GM18519 (cell line): Measurements from ENCODE around the gene HDAC11.
"Not testable (repeated sequence)": the region's sequence is repeated elsewhere in the genome, so short reads cannot be mapped to it uniquely, and the experiment has no call there.

Experiments used
- ATAC-seq: cut with Tn5 transposase; IDR thresholded peaks from one replicate; pipeline ENCODE4 v1.9.1; 2021; ENCODE audit warnings: mild to moderate bottlenecking, moderate library complexity; ENCODE audit not compliant: unreplicated experiment, low FRiP score

The HDAC11 gene

DNA sequence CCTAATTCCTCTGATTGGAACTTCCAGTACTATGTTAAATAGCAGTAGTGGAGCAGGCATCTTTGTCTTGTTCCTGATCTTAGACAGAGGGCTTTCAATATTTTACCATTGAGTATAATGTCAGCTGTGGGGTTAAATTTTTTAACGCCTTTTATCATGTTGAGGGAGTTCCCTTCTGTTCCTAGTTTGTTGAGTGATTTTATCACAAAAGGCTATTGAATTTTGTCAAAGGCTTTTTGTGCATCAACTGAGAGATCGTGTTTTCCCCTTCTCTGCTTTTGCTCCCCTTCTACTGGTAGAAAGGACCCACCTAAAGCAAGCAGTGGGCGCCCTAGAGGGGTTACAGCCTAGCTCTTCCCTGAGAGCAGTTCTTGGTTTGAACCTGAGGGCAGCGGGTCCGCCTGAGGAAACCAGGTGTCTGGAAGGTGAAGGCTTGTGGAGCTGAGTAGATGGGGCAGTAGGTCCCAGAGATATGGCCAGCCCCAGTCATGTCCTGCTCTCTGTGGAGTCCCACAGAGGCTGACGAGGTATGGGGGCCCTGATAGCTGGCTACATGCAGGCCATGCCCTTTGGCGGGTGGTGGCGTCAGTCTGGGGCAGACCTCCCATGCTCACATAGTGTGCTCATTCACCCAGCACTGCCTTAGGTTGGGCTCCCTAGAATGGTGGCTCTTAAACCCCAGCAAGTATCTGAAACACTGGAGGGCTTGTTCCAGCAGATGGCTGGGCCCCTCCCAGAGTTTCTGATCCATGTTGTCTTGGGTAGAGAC is 11.3 kb downstream of the HDAC11 start:
- no peak for ATAC-seq

DNA sequence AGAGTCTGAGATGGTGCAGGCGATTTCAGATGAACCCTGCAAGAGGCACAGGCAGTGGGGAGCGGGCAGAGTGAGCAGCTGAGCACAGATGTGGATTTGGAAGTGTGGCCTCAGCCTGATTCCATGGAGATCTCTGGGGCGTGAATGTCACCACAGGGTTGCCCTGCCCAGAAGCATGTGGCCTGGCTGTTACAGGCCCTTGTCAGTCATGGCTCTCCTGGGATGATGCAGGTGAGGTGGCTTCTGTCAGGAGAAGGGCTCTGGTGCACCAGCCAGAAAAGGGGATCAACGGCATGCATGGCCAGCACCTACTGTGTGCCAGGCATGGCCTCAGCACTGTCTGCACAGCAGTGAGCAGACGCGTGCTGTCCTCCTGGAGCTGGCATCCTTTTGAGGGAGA is 11.9 kb downstream of the HDAC11 start:
- no peak for ATAC-seq

DNA sequence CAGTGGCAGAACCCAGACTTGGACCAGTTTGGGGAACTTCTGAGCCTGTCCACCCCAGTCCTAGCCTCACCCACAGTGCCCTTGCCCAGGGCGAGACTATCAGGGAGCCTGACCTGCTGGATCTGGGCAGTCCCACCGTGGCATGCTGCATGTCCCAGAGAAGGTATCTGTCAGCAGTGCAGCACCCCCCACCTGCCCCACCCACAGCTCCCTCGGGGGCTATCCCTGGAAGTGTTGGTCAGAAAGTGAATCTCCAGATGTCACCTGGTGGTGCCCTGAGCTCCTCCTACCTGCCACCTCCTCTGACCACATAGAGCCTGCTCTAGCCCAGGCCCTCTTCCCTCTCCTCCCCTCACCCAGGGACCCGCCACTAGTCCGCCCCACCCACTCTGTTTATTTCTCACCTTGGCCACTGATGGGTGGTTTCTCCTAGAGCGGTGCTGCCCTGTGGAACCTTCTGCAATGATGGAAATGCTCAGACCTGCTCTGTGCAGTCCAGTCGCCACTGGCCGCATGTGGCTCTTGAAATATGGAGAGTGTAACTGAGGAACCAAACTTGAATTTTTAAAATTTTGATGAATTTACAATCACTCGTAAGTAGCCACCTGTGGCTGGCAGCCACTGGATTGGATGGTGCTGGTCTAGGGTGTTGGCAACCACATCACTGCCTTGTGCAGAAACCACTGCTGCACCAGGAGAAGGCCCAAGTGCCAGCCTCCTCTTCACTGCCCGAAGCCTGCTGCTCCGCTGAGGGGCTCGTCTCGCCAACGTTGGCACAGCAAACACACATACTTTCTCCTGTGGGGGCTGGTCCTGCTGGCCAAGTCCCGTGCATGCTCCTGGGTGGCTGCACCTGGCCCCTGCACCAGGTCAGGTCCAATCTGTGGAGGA is 13.1 kb downstream of the HDAC11 start:
- ATAC-seq = no peak

DNA sequence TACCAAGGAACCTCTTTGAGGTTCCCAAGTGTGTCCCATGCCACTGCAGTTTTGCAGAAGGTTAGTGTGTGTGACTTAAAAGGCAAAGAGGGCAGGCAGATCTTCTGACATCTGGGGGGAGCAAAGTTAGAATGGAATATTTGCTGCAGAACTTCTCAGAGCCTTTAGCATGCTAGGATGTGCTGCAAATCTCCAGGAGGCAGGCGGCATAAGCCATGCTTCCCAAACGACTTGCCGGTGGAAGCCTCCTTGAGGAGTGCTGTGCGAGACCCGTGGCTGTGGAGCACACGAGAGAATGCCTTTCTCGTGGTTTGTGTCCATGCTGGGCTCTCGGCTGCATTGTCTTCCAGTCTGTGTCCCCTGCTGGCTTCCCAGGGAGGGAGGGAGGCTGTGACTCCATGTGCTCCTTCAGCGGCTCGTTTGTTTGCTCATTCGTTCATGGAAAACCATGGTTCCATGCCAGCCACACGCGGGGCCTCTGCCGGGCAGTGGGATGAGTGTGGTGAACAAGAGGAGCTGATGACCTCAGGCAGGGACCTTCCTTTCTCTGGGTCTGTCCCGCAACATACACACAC is 13.8 kb downstream of the HDAC11 start:
- no peak for ATAC-seq

DNA sequence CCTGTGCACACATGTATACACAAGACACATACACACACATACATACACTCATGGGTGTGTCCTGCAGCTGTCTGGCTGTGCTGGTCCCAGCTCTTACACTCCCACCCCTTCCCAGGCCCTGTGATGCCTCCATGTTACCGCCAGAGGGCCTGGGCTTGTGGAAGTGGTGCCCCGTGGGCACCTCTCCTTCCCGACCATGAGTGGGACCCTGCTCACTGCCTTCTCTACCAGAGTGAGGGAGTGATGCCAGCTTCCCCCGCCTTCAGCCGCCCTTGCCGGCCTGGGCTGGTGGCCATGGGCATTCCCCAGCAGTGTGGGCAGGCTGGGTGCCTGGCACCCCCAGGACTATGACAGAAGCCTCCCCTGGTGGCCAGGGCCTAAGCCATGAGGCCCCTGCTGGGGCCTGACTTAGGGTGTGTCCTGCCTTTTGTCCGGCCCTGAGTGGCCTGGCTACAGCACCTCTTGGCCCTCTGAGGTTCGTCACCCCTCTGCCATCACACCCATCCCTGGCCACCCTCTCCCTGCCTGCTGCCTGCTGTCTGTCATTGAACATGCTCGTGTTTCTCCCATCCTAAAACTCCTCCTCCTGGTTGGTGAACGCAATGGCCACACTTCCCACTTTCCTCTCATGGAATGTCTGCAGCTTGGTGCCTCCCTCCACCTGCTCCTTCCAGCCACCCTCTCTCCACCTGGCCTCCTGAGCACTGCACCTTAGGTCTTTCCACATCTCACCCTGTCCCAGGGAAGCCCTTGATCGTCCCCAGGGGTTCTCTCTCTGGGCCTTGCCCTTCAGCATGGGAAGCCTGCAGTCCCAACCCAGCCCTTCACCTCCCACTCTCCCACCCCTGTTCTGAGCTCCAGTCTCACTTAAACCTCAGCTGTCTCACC is 14.6 kb downstream of the HDAC11 start:
- ATAC-seq = no peak

DNA sequence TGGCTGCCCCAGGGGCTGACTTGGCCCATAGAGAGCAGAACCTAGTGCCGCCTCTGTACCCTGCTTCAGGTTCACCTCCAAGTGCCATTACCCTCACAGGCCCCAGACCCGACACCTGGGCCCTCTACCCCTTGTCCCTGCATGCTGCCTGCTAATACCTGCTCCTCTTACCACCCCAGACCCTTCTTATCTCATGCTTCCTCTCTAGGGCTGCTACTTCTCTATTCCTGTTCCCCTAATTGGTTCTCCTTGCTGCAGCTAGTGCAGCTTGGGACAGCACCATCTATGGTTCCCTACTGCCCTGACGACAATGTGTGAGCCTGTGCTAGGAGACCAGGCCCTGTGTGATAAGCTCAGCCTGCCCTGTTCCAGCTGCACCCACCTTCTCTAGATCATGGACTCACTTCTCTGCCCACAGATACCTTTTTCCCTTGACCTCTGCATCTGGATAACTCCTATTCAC is 15.3 kb downstream of the HDAC11 start:
- no peak for ATAC-seq

DNA sequence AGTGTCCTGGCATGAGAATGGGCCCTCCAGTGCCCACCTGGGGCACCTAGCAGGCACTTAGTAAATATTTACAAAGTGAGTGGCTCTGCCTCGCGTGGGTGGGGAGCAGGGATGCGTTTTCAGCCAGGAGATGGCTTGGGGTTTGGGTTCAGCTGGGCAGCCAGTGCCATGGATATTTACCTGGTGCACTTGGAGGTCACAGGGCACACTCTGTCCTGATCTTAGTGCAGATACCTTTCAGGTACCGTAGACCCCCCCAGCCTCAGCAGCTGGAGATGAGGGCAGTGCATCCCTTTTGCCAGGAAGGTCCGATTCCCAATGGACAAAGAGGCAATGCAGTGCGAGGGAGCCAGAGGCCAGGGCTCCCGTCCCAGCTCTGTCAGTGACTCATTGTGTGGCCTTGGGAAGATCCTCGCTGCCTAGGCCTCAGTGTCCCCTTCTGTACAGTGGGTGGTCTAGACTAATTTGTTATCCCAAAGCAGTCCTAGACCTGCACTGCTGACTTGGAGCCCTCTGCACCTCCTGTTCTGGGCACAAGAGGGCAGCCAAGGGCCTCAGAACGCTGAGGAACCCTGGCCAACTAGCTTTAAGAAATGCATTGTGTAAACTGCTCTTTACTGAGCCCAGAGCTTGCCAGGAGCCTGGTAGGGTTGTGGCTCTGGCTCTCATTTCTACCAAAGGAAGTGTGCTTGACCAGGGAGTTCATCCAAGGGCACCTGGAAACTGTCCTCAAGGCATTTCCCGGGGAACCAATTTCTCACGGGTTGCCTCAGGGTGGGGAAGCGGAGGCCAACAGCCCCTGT is 16.0 kb downstream of the HDAC11 start:
- ATAC-seq = peak; percentile 71

DNA sequence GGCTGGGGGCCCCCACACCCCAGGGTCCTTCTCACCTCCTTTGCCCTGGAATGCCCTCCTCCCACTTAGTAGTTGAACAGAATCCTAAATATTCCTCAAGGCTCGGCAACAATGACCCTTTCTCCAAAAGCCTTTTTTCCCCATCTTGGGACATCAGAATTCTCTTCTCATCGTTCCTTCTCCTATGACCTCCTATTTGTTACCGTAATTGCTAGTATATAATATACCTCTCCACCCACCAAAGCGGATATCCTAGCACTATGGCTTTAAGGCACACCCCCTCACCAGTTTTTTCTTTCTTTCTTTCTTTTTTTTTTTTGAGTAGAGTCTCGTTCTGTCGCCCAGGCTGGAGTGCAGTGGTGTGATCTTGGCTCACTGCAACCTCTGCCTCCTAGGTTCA is 16.8 kb downstream of the HDAC11 start:
- no peak for ATAC-seq

DNA sequence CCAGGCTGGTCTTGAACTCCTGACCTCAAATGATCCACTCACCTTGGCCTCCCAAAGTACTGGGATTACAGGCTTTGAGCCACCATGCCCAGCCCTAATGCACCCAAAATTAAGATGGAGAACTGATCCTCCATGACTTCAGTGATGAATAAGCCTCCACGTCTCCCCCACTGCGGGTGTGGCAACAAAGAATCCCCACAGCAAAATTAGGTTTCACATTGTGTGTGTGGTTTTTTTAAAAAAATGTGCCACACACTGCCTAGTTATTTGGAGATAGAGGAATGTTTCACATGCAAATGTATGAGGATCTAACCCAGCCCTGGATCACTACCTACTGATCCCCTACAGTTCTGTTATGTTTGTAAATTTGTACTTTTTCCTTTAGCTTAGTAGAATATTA is 17.3 kb downstream of the HDAC11 start:
- no peak for ATAC-seq

DNA sequence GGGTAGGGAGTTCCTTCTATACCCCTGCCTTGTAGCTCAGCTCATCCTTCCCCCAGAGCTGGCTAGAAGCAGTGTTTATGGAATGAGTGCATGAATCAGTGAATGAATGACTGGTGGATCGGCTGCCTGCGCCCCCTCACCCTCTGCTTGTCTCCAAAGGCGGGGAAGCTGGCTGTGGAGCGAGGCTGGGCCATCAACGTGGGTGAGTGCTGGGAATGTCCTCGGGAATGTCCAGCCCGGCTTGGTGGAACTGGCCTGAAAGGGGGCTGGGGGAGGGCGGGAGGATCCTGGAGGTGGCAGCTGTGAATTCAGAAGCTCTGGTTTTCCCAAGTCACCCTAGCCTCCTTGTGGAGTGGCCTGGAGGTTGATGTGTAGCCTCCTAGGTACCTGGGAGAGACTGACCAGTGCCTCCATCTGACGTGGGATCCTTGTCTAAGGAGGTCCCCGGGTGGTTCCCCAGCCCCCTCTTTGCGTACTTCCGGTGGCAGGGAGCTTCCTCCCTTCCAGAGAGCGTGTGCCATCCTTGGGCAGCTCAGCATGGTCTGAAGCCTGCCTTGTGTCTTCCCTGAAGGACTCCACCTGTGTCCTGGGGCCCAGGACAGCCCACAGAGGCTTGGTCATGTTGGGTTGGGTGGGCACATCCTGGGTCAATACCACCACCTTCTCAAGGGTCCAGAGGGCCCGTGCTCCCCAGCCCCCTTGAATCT is 18.4 kb downstream of the HDAC11 start:
- ATAC-seq = no peak

DNA sequence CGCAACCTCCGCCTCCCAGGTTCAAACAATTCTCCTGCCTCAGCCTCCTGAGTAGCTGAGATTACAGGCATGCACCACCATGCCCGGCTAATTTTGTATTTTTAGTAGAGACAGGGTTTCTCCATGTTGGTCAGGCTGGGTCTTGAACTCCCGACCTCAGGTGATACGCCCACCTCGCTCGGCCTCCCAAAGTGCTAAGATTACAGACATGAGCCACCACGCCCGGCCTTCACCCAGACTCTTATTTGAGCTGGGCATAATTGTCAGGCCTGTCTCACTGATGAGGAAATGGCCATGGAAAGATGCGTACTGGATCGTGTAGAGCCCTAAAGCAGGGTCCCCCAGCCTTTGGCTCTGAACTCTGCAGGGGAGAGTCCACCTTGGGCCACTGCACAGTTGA is 19.1 kb downstream of the HDAC11 start:
- ATAC-seq = not testable (repeated sequence)

DNA sequence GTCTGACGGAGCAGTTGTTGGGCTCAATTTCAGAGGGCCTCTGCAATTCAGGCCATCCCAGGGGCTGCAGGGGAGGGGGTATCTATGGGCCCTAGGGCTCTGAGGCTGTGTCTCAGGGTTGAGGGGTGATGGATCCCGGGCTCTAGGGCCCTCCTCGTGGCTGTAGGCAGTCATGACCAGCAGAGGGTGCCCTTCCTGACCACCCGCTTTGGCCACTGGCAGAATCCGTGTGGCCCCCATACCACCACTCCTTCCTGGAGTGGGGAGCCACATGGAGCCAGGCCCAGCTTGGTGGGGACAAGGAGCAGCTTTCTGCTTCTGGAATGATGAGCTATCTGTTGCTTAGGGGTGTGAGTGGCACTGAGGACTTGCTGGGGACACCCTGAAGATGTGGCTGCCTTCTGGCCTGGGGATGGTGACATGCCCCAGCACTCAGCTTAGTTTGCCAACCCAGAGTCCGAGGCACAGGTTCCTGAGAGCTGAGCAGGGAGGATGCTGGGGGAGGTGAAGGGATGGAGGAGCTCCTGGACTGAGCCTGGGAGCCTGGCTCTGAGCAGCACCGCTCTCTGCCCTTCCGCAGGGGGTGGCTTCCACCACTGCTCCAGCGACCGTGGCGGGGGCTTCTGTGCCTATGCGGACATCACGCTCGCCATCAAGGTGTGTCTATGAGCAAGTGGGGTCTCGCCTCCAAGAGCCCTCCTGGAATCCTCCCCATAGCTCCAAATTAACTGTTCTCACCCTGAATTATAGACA is 20.2 kb downstream of the HDAC11 start:
- ATAC-seq = no peak

DNA sequence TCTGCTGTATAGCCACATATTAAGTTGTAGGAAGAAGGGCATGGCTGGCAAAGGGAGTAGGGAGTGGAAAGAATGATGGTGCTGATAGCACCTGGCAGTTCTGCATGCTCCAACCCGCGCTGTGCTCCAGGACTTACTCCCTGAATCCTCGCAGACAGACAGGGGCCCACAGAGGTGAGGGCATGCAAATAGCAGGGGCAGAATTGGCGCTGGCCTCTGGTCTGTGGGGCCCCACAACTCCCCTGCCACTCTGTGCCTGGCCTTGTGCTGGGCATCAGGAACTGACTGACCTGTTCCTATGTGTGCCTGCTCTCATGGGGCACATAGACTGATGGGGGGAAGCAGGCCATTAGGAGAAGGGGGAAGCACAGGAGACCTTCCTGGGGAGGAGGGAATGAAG is 20.9 kb downstream of the HDAC11 start:
- no peak for ATAC-seq

DNA sequence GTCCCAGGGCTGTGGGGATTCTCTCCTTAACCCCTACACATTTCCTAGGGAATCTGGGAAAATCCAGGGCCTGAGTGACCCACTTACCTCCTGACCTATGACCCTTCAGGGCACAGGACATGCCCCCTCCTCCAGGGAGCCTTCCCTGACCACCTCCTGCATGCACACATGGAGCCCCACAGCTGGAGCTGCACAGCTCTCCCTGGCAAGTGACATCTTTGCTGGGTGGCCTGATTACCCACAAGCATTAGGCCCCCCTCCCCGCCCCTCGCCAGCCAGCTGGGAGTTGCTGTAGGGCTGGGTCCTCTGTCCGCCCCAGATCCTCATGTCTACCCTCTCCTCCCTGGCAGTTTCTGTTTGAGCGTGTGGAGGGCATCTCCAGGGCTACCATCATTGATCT is 21.4 kb downstream of the HDAC11 start:
- ATAC-seq = no peak

DNA sequence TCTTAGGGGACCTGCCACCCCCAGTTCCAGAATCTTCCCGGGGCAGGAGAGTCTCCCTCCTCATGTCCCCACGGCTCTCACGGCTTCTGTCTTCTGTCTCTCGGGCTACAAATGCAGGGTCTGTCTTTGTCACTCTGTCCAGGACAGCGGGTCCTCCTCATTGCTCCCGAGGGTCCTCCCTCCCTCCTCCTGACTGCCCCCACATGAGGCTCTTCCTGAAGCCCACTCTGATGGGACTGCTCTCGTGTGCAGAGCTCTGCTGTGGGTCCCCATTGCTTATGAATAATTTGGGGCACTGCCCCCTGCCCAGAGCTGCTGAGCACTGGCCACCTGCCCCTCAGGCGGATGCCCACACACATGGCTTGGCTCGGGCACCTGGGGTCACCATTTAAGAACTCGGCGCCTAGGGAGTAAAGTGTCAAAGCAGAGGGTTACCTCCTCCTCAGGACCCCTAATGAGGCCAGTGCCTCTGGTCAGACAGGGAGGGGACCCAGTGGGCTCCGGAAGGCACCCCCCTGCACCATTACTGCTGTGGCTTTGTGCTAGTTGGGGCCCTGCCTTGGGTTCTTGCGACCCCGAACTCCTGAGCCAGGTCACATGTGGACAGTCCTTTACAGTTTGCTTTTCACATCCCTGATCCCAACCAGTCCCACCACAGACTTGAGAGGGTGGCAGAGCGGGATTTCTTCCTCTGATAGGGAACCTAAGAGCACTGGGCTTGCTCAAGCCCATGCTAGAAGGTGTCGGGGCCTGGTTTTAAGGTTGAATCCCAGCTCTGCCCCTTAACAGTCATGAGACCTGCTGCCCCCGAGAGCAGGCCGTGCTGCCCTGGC is 22.1 kb downstream of the HDAC11 start:
- no peak for ATAC-seq

DNA sequence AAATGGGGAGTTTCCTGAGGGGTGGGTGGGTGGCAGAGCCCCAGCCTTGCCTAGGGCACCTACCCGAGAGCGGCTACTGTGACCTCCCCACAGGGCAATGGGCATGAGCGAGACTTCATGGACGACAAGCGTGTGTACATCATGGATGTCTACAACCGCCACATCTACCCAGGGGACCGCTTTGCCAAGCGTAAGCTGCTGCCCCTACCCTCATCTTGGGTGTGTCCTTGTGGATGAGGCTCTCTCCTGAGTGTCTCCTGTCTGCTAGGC is 22.6 kb downstream of the HDAC11 start:
- ATAC-seq = no peak

DNA sequence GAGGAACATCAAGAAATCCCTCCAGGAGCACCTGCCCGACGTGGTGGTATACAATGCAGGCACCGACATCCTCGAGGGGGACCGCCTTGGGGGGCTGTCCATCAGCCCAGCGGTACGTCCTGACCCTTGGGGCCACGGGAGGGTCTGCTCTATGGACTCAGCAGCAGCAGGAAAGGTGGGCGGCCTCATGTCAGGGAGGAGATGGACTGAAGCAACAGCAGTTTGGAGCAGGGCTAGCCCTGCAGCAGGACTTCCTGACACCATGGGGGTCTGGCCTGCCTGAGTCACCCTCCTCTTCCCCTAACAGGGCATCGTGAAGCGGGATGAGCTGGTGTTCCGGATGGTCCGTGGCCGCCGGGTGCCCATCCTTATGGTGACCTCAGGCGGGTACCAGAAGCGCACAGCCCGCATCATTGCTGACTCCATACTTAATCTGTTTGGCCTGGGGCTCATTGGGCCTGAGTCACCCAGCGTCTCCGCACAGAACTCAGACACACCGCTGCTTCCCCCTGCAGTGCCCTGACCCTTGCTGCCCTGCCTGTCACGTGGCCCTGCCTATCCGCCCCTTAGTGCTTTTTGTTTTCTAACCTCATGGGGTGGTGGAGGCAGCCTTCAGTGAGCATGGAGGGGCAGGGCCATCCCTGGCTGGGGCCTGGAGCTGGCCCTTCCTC is 24.2 kb downstream of the HDAC11 start:
- no peak for ATAC-seq
